Measurements from ENCODE around the gene IFI27L2.

The IFI27L2 gene

GRCh38 chr14:94145902-94146527 is 16.6 kb upstream of the IFI27L2 start:
- no peak for DNase-seq

DNA sequence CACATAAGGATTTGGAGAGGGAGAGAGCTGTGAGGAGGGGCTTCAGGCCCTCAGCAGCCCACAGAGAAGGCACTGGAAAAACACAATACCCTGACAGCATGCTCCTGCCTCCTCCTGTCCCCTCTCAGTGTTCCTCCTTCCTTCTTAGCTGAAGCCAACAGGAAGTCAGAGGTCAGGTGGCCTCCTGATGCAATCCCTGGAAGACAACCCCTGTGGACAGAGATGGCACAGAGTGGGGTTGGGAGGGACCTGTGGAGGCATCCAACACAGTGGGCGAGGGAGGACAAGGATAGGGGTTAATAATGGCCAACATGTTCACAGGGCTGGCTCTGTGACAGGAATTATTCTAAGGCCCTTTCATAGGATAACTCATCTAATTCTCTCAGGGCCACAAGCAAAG is 15.4 kb upstream of the IFI27L2 start:
- no peak for DNase-seq

GRCh38 chr14:94143711-94144110 is 14.3 kb upstream of the IFI27L2 start:
- DNase-seq: no peak

GRCh38 chr14:94143239-94143638 is 13.8 kb upstream of the IFI27L2 start:
- DNase-seq: no peak

DNA sequence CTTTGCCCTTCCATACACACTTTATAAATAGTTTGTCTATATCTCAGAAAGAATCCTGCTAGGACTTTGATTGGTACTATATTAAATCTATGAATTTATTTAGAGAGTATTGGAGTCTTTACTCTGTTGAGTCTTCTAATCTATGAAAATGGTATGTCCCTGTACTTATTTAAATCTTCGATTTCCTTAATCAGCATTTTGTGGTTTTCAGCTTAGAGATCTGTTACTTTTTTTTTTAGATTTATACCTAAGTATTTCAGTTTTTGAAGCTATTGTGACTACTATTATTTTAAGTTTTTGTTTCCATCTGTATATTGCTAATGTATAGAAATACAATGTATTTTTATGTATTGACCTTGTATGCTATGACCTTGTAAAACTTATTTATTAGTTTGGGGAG is 13.4 kb upstream of the IFI27L2 start:
- DNase-seq: no peak

DNA sequence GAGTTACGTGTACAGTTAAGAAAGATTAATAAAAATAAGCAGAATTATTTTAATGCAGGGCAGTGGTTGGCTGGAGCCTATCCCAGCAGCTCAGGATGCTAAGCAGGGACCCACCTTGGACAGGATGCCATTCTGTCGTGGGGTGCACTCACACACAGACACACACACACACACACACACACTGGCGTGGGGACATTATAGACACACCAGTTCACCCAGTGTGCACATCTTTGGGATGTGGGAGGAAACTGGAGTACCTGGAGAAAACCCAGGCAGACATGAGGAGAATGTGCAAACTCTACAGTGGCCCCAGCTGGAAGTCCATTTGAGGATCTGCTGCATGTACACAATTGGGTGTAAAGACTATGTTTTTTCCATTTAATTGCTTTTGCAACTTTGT is 12.8 kb upstream of the IFI27L2 start:
- no peak for DNase-seq

DNA sequence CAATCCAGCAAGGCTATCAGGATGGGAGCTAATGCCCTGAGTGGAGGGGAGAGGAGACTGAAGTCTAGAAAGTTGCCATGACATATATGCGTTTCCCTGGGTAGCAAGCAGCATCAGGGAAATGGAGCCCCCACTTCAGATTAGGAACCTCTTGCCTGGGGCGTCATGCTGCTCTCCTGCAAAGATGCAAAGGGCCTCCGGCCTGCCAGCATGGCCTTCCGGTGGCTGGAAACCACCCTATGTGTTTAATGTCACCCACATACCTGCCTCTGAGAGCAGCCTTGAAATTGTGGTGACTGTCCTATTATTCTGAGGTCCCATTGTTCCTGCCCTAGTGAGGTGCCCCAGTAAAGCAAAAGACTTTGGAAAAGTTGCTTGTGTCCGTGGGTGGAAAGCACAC is 10.0 kb upstream of the IFI27L2 start:
- DNase-seq: no peak

- DNase-seq: no peak
Measured at GRCh38 chr14:94139006-94139405, 9.6 kb upstream of the IFI27L2 start.

DNA sequence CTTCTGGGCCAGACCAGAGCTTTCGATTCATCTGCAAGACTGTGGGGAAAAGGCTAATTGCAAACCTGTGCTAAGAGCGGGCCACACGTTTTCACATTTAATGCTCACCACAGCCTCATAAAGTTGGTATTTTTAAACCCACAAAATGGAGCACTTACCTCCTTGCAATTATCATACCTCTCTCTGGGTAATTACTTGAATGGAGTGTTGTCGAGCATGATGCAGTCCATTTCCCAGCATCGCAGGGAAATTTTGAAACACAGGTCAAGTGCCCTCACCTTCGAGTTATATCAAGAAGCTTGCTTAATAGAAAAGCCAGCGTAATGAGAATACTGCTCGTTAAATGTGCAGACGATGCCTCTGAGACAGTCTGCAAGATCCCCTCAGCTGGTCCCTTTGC is 8.8 kb upstream of the IFI27L2 start:
- no peak for DNase-seq

DNA sequence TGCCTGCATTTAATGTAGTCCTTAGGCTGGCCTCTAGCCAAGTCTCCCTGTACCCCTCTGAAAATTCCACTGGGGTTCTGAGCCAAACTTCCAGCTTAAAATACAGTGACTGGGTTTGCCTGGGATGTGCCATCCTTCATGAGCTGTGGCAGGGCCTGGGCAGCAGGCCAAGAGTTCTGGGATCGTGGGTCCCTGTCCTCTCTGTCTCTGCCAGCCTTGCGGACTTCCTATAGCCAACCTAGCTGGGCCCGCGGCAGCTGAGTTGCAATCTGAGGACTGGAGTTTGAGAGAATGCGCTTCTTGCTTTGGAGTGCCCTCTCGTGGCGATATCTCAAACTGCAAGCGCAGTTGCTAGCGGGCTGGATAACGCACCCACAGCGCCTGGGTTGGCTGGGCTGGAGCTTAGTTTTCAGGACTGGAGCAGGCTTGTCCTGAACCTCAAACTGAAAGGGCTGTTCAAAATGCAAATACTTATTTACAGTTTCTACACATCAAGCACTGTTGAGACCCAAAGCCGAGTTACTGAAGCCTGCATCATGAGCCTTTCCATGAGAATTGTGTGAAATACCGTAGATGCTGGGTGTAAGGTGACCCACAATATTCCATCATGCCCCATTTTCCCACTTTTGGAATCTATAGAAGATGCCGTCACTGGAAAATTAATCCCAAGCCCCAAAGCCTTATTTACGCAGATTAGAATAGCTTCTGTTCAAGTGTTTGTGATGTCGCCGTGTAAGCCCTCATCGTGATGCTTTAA is 7.3 kb upstream of the IFI27L2 start:
- DNase-seq: peak; percentile 74

DNA sequence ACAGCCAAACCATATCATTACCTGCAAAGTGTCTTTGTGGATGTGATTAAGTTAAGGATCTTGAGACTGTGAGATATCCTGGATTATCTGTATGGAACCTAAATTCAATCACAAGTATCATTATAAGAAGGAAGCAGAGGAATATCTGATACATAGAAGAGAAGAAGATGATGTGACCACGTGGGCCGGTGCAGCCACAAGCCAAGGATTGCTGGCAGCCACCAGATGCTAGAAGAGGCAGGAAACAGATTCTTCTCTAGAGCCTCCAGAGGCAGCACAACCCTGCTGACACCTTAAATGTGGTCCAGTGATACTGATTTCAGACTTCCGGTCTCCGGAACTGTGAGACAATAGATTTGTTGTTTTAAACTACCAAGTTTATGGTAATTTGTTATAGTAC is 6.1 kb upstream of the IFI27L2 start:
- no peak for DNase-seq

GRCh38 chr14:94132285-94132887 is 3.0 kb upstream of the IFI27L2 start:
- no peak for DNase-seq

- no peak for DNase-seq
Measured at GRCh38 chr14:94129758-94130414, 482 bp upstream of the IFI27L2 start.

- no peak for DNase-seq
Measured at GRCh38 chr14:94128216-94128839, 1.1 kb downstream of the IFI27L2 start.

GRCh38 chr14:94127330-94127729 is 2.1 kb downstream of the IFI27L2 start:
- no peak for DNase-seq

GRCh38 chr14:94126800-94127199 is 2.6 kb downstream of the IFI27L2 start:
- DNase-seq: no peak

- DNase-seq: no peak
Measured at GRCh38 chr14:94126419-94126677, 3.1 kb downstream of the IFI27L2 start.

GRCh38 chr14:94125659-94126418 is 3.6 kb downstream of the IFI27L2 start:
- no peak for DNase-seq

DNA sequence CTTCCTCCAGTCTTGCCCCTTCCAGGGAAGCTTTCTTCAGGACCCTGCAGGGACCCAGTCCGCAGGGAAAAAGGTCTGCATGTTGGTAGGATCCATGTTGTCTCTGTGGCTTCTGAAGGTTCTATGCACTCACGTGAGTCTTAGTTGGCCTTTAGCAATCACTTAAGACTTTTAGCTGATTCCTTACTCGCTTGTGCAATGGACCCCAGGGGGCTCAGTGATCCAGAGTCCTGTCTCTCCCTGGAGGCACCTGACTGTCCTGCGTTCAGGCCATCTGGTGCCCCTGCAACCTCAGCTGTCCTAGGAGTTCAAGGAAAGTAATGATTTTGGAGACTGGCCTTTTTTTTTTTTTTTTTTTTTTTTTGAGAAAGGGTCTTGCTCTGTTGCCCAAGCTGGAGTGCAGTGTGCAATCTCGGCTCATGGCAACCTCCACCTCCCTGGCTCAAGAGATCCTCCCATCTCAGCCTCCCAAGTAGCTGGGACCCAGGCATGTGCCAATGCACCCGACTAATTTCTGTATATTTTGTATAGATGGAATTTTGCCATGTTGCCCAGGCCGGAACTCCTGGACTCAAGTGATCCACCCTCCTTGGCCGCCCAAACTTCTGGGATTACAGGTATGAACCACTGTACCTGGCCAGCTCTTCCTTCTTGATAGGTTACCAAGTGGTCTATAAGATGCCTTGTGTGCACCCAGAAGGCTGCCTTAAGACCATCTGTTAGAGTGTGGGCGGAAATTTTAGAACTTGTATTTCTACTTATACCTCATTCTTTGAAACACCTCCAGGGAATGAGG is 4.6 kb downstream of the IFI27L2 start:
- no peak for DNase-seq

DNA sequence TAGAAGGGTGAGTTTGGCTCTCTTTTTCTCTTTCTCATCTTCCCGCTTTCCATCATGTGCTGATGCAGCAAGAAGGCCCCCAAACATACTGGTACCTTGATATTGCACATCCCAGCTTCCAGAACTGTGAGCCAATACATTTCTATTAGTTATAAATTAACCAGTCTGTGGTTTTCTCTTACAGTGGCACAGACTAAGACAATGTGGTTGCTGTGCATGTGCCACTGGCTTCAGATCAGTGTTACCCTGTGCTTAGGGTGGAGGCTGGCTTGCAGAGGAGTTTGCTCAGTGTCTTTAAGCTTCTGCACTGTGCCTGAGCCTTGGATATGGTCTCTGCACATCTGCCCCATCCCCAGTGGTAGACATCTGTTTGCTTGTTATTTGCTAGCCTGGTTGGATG is 5.5 kb downstream of the IFI27L2 start:
- DNase-seq: no peak

GRCh38 chr14:94123296-94123695 is 6.1 kb downstream of the IFI27L2 start:
- DNase-seq: no peak

DNA sequence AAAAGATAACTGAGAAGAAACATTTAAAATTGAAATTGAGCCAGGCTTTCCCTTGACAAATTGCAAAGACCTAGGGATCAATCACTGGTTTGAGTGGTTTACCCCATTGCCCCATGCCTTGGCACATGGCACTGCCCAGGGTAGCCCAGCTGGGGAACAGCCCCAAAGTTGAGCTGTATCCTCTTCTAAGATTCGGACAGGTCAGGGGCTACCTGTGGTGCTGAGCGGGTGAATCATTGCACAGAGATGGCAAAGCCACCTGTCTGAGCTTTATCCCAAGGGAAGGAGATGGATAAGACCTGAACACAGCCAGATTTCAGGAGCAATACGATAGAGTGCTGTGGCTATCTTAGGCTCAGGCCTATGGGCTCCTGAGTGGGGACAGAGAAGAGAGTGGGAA is 7.0 kb downstream of the IFI27L2 start:
- no peak for DNase-seq

Data from activated effector memory CD4-positive, alpha-beta T cell treated with Interleukin-2 at 50 U/mL for 16 hours (primary cell).